Choroid plexus epithelial cell (primary cell): ENCODE results near the gene AK8.

Experiments used
- DNase-seq: peaks from one replicate; pipeline ENCODE4 v3.0.0-alpha.2; 2010; ENCODE audit warnings: low read depth
- H3K4me3 ChIP-seq: 2 replicates; pipeline ENCODE4 v1.5.1; 2011; ENCODE audit warnings: low read depth, mild to moderate bottlenecking, control low read depth, low read length, moderate library complexity
- TF ChIP-seq, protein P1 (sequence below): conservative IDR thresholded peaks from 2 replicates; pipeline ENCODE4 v1.5.1; 2011; ENCODE audit warnings: low read depth, mild to moderate bottlenecking, control low read depth, inconsistent platforms, low read length, moderate library complexity

AK8 gene

GRCh38 chr9:132887181-132888120 lies 9.4 kb upstream of the AK8 start:
- TF ChIP-seq, protein P1, sequence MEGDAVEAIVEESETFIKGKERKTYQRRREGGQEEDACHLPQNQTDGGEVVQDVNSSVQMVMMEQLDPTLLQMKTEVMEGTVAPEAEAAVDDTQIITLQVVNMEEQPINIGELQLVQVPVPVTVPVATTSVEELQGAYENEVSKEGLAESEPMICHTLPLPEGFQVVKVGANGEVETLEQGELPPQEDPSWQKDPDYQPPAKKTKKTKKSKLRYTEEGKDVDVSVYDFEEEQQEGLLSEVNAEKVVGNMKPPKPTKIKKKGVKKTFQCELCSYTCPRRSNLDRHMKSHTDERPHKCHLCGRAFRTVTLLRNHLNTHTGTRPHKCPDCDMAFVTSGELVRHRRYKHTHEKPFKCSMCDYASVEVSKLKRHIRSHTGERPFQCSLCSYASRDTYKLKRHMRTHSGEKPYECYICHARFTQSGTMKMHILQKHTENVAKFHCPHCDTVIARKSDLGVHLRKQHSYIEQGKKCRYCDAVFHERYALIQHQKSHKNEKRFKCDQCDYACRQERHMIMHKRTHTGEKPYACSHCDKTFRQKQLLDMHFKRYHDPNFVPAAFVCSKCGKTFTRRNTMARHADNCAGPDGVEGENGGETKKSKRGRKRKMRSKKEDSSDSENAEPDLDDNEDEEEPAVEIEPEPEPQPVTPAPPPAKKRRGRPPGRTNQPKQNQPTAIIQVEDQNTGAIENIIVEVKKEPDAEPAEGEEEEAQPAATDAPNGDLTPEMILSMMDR, result no peak
- no peak overlapping the region for H3K4me3 ChIP-seq
- DNase-seq, result no peak

DNA sequence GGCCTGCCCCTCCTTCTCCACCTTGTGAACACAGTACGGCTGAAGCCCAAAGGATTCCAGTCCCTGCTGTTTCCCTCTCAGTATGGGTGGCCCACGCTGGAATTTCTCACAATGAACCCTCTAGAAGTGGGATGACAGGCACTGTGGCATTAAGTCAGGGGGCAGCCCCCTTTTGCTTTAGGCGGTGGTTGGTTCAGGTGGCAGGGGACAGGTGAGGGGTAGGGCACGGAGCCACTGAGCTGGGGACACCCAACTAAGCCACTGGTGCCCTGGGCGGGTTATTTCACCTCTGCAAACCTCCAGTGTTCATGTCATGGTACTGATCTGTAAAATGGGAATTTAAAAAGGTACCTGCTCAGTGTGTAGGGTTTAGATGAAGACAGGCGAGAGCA lies 8.2 kb upstream of the AK8 start:
- no peak for DNase-seq
- TF ChIP-seq, protein P1, result no peak
- H3K4me3 ChIP-seq, result no peak overlapping the region

- no peak overlapping the region for H3K4me3 ChIP-seq
- no peak for DNase-seq
- TF ChIP-seq, protein P1, result no peak
These were observed 7.7 kb upstream of the AK8 start for GRCh38 chr9:132885720-132886333.

DNA sequence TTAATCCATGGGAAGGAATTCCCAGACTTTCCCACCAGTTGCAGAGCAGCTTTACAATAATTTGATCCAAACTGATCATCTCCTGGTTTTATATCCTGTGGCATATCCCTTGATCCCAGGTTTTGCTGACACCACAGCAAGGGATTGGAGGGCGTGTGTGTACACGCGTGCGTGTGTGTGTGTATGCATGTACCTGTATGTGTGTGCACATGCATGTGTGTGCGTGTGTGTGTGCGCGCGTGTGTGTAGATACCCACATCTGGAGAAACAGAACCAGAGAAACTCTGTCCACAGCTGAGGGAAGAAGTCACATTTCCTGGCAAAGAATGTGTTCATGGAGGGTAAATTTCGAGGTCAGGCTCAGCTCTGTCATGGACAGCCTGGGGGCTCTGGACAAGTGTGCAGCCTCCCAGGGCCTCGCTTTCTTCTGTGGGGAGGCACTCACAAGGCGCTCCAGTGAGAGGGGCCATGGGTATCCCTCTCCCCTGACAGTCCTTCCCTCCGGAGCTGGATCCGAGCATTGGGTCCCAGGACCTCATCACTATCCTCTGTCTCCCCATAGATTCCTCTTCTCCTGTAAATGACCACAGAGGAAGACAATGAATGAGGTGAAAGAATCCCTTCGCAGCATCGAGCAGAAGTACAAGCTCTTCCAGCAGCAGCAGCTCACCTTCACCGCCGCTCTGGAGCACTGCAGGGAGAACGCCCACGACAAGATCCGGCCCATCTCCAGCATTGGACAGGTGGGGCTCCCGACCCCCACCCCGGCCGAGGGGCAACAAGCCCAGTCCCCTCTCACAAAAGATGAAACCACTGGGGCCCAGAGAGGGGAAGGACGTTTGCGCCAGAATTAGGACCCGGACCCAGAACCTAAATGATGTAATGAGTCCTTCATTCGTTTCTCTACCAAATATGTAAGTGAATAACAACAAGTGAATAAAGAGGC lies 5.5 kb upstream of the AK8 start:
- DNase-seq, result no peak
- no peak overlapping the region for H3K4me3 ChIP-seq
- TF ChIP-seq, protein P1, result no peak

GRCh38 chr9:132882616-132883015 lies 4.5 kb upstream of the AK8 start:
- TF ChIP-seq, protein P1, result no peak
- H3K4me3 ChIP-seq, result no peak overlapping the region
- DNase-seq, result no peak

DNA sequence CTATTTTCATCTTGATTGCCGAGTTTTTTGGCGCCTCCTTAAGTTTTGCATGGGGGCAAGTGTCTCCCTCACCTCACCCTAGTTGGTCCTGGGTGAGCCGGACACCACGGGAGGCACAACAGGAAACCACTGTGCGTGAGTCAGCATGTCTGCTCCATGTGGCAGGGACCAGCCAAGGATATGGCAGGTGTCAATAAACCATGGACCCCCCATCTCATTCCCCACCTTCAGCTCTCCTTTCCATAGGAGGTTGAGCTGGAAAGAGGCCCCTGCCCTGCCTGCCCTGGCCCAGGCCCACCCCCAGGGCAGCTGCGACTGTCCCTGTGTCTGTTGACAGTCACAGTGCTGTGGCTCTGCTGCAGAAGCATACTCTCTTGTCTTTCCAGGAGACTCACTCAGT lies 3.7 kb upstream of the AK8 start:
- DNase-seq, result no peak
- no peak overlapping the region for H3K4me3 ChIP-seq
- TF ChIP-seq, protein P1, result no peak
